ENCODE measurements around the gene NEURL3. TPM values are rescaled to one million over a fixed set of nuclear protein-coding genes. Genes with fewer than 3 reads are reported as not detected.

Gene NEURL3
- total and polyA plus RNA-seq, 9 of the 15 experiments (the other 6 are each of a cell fraction or from before 2014, with no cell fraction given), result not detected

DNA sequence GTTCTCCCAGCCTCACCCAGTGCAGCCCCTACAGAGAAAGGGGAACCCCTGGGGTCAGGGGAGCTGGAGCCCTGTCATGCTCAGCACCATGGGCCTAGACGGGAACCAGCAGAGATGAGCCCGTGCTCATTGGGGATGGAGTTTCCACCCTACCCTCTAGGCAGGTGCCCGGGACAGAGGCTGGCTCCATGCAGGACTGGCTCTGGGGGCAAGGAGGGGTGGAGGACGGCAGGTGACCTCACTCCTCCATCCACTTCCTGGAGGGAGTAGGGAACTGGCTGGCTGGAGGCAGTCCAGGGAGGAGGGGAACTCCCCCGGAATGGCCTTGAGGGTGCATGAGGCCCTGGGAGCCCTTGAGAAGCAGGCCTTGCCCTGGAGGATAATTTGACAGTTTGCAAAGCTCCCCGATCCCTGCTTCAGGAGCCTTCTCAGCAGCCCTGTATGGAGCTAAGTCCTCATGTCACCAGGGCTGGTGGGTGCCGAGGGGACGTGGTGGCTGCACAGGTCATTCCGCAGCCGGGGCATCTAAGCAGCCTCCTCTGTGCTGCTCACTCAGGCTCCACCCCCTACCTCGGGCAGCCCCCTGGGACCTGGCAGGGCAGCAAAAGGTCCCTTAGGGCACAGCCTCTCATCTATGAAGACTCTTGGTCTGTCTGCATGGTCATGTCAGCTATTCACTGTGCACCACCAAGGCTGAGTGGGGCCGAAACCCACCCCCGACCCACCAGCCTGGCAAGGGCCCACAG, 2.1 kb downstream of the NEURL3 start (continued):
- TF ChIP-seq REST (IDR thresholded peaks at IDR 0.05; ENCODE audit: borderline replicate concordance) (no peak), REST (CRISPR knock-in tag; IDR thresholded peaks at IDR 0.05; ENCODE audit: low read depth) (no peak), MAFF (IDR thresholded peaks at IDR 0.05; ENCODE audit: low read length) (no peak), IRF1 (CRISPR knock-in tag; IDR thresholded peaks at IDR 0.05; ENCODE audit: borderline replicate concordance) (no peak), ARHGAP35 (IDR thresholded peaks at IDR 0.05; ENCODE audit: partially characterized antibody) (no peak)

Measured in K562 (cell line).